BJ (cell line): ENCODE data around the gene CDKAL1. TPM values are rescaled to one million over a fixed set of nuclear protein-coding genes. Genes with fewer than 3 reads are reported as not detected.

Experiments used
- CTCF ChIA-PET: fragments of 350-600 bp; formaldehyde crosslinking; extraction: SDS; loops from one replicate; lab custom pipeline; 2021; ENCODE audit warnings: antibody characterized with exemption, inconsistent platforms; lab: Yijun Ruan, JAX
- POLR2A ChIA-PET: fragments of 300-600 bp; sonication (Branson Sonifier 250); formaldehyde crosslinking; extraction: SDS; loops from one replicate; lab custom pipeline; 2021; ENCODE audit warnings: antibody characterized with exemption; lab: Charles Lee
- DNase-seq: peaks from one replicate; pipeline ENCODE4 v3.0.0-alpha.2; 2011; ENCODE audit warnings: low read depth
- H3K27me3 ChIP-seq: 2 replicates; pipeline ENCODE4 v1.6.0; 2011; ENCODE audit warnings: low read length; ENCODE audit not compliant: control insufficient read depth, insufficient read depth
- H3K36me3 ChIP-seq: 2 replicates; pipeline ENCODE4 v1.5.1; 2011; ENCODE audit warnings: low read length; ENCODE audit not compliant: control insufficient read depth, insufficient read depth
- H3K4me3 ChIP-seq: 2 replicates; pipeline ENCODE4 v1.5.1; 2011; ENCODE audit warnings: low read depth, mild to moderate bottlenecking, control low read depth, low read length
- CTCF ChIP-seq: IDR thresholded peaks from 2 replicates; pipeline ENCODE4 v1.5.1; 2011; ENCODE audit warnings: low read depth, mild to moderate bottlenecking, control low read depth, inconsistent platforms, low read length, moderate library complexity; ENCODE audit not compliant: insufficient read depth
- polyA plus RNA-seq: library from polyadenylated mRNA; depleted of rRNA; stranded (reverse); fragments of >200 nt; gene quantifications from 2 replicates; pipeline ENCODE4 v1.2.3, GENCODE V29; 2011

Gene CDKAL1
- polyA plus RNA-seq, 1 experiment, result 3.8 TPM

- DNase-seq, result peak; percentile 9
- no peaks in the 10 kb centered on the region for H3K36me3 ChIP-seq
- ChIA-PET CTCF (no interaction called here), POLR2A (no interaction called here)
- no peak for TF ChIP-seq CTCF
- no peaks in the 10 kb centered on the region for H3K27me3 ChIP-seq
- H3K4me3 ChIP-seq, result no peak overlapping the region
These were observed 603.6 kb downstream of the CDKAL1 start for GRCh38 chr6:21137700-21138335.

DNA sequence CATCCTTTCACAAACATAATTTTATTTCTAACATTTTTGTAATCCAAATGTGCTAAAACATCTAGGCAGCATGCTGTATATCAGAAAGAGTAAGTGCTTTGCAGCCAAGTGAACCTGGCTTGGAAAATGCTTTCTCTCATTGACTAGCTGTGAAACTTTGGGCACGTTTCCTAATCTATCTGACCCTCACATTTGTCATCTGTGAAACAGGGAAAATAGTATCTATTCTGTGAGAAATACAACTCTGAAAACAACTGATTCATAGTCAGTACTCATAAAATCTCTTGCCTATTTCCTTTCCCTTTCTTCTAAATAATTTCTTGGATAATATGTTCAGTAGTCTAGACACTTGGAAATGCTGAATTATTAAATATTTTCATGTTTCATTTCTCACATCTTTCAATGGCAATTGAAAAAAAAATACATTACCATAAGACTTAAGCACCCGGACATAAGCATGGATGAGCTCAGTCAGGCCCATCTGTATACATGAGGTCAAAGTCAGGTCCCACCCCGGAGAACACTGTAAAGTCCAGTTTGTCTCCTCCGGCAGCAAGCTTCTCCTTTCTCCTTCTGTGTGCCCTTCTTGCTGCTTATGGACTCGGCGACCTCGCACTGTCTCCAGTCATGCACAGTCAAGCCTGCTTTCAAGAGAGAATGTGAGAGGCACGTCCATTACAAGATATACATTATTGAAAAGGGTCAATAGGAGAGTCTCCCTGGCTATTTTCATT is 604.2 kb downstream of the CDKAL1 start:
- no peak for DNase-seq
- CTCF ChIA-PET, result no interaction called here
- POLR2A ChIA-PET, result no interaction called here
- Histone ChIP-seq H3K36me3 (no peaks in the 10 kb centered on the region), H3K27me3 (no peaks in the 10 kb centered on the region), H3K4me3 (no peak overlapping the region)
- no peak for TF ChIP-seq CTCF

- TF ChIP-seq CTCF, result no peak
- CTCF ChIA-PET, result interaction anchor here (2.9 kb wide), 1 partner anchor 11 kb away, joined by 8 read pairs; no protein-coding TSS in a partner anchor
- POLR2A ChIA-PET, result no interaction called here
These were observed 606.7 kb downstream of the CDKAL1 start for GRCh38 chr6:21140966-21141365.

DNA sequence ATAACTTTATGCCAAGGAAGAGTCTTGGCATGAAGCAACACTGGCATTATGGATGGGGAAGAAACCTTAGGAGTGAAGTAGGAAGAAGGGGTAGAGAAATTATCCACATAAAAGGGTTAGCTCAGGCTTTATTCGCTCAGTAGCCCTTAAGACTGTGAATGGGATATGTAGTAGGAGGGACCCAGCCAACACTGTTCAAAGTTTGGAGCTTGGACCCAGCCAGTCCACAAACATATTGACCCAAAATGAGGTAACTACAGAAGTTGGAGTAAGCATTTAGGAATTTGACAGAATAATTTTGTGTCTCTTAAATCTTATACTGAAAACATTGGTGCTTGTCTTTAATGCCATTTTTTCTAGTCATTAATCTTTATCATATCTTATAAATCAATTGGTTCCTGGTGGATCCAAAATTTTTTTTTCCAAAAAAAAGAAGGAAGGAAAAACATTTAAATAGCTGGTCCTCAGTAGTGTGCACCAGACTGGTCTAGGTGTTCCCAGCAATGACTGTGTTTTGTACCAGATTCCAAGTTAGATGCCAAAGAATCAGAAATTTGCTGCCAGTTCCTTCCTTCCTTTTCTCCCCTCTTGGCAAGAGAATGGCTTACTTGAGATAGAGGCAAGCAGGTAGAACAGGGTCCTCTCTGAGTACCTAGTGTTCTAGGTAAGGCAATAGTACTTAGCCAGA is 607.5 kb downstream of the CDKAL1 start:
- POLR2A ChIA-PET, result no interaction called here
- CTCF ChIA-PET, result interaction anchor here (0.7 to 2.9 kb wide), 2 partner anchors 11 to 363 kb away, joined by 3 to 8 read pairs; no protein-coding TSS in a partner anchor
- Histone ChIP-seq H3K27me3 (no peaks in the 10 kb centered on the region), H3K36me3 (no peaks in the 10 kb centered on the region), H3K4me3 (no peak overlapping the region)
- no peak for TF ChIP-seq CTCF
- no peak for DNase-seq

More at GRCh38 chr6:21140966-21141365, 606.7 kb downstream of the CDKAL1 start:
- H3K36me3 ChIP-seq, result no peaks in the 10 kb centered on the region
- H3K27me3 ChIP-seq, result no peaks in the 10 kb centered on the region
- no peak for DNase-seq
- no peak overlapping the region for H3K4me3 ChIP-seq

DNA sequence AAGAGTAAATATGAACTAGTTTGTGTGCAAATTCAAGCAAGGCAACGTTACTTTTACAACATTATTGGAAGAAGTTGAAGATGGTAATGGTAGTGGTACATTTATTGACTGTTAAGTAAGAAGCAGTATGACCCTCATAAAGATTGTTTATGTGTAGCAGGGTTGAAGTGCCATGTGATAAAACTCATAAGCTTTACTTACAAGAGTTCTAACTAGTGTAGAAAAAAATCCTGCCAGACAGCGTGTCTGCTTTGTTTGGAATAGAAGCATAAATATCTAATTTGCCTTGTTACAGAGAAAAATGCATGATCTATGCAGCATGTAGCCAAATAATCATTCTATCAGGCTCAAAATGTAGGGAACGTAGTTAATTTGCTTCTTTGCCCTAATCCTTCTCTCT is 608.5 kb downstream of the CDKAL1 start:
- DNase-seq, result no peak
- TF ChIP-seq CTCF, result no peak
- H3K4me3 ChIP-seq, result no peak overlapping the region
- ChIA-PET CTCF (interaction anchor here (1.0 to 2.9 kb wide), 2 partner anchors 12 to 14 kb away, joined by 3 to 8 read pairs; no protein-coding TSS in a partner anchor), POLR2A (no interaction called here)
- H3K36me3 ChIP-seq, result no peaks in the 10 kb centered on the region
- H3K27me3 ChIP-seq, result no peaks in the 10 kb centered on the region
